HepG2 (cell line): ENCODE measurements around the gene GNG7. TPM values are rescaled to one million over a fixed set of nuclear protein-coding genes. Genes with fewer than 3 reads are reported as not detected.

Experiments
- ATAC-seq: fragments of 200-7000 bp; cut with Tn5 transposase; 3 replicates; pipeline ENCODE4 v1.9.1; 2020; ENCODE audit warnings: mild to moderate bottlenecking, moderate library complexity
- BruUV-seq: library from RNA; stranded (reverse); fragments of 400-500 nt; replicated peaks from 2 replicates; lab custom pipeline; 2021; lab: Mats Ljungman, UMichigan
- CTCF ChIA-PET: fragments of 300-600 bp; formaldehyde crosslinking; extraction: SDS; loops from one replicate; lab custom pipeline; 2021; ENCODE audit warnings: low total read pairs, inconsistent platforms, low intra/inter-chr PET ratio; lab: Yijun Ruan, JAX
- POLR2A ChIA-PET: fragments of 350-600 bp; sonication (Branson Sonifier 250); formaldehyde crosslinking; loops from one replicate; lab custom pipeline; 2020; ENCODE audit warnings: antibody characterized with exemption, inconsistent platforms; lab: Yijun Ruan, JAX
- DNase-seq: peaks from one replicate; pipeline ENCODE4 v3.0.0-alpha.2; 2015; ENCODE audit warnings: low spot score
- FAIRE-seq: peaks from 3 replicates; lab custom pipeline; 2011; peaks lifted over from hg19 to GRCh38; lab: Jason Lieb, UNC
- H2AFZ ChIP-seq: one replicate; pipeline ENCODE4 v1.6.1; 2011; ENCODE audit warnings: low read length, inconsistent platforms
- H3K27ac ChIP-seq: fragments of 300-600 bp; 3 replicates; pipeline ENCODE4 v1.8.0; 2011; ENCODE audit warnings: mixed run types, mild to moderate bottlenecking, mixed read lengths, low read length, inconsistent platforms; ENCODE audit not compliant: insufficient read depth; ENCODE audit errors: extremely low read length
- H3K27me3 ChIP-seq, 2 experiments: fragments of 200-600 bp in 1 of 2; 2 replicates in 1 of 2; 3 replicates in 1 of 2; pipeline versions ENCODE4 v1.6.0 to v1.8.0; 2011; ENCODE audit warnings: low read length in 2 of 2, mild to moderate bottlenecking in 2 of 2, moderate library complexity in 2 of 2, inconsistent platforms in 1 of 2; ENCODE audit not compliant: insufficient read depth in 2 of 2, control insufficient read depth in 1 of 2
- H3K36me3 ChIP-seq, 2 experiments: fragments of 200-600 bp in 1 of 2; replicated peaks in 1 of 2; 2 replicates in 1 of 2; 3 replicates in 1 of 2; pipeline versions ENCODE4 v1.5.1 to v1.8.0; 2011; ENCODE audit warnings: low read length in 2 of 2, inconsistent platforms in 1 of 2; ENCODE audit not compliant: insufficient read depth in 2 of 2, control insufficient read depth in 1 of 2
- H3K4me1 ChIP-seq: 2 replicates; pipeline ENCODE4 v1.5.1; 2012; ENCODE audit warnings: low read length, inconsistent platforms; ENCODE audit not compliant: insufficient read depth
- H3K4me2 ChIP-seq: 2 replicates; pipeline ENCODE4 v1.6.0; 2011; ENCODE audit warnings: low read depth, low read length, inconsistent platforms
- H3K4me3 ChIP-seq, 3 experiments: fragments of 200-600 bp in 1 of 3; sonication (generic), shearing (Covaris generic) in 1 of 3; replicated peaks in 1 of 3; 2 replicates each; pipeline ENCODE4 v1.5.1; 2011 to 2016; ENCODE audit warnings: low read length in 3 of 3, inconsistent platforms in 2 of 3, low read depth in 2 of 3, mild to moderate bottlenecking in 2 of 3, control low read depth in 1 of 3, mixed read lengths in 1 of 3; ENCODE audit not compliant: insufficient read depth in 1 of 3
- H3K79me2 ChIP-seq: one replicate; pipeline ENCODE4 v1.6.1; 2011; ENCODE audit warnings: low read length, inconsistent platforms; ENCODE audit not compliant: insufficient read depth
- H3K9ac ChIP-seq: 2 replicates; pipeline ENCODE4 v1.6.0; 2011; ENCODE audit warnings: mild to moderate bottlenecking, low read depth, low read length, inconsistent platforms; ENCODE audit not compliant: insufficient read depth
- H3K9me3 ChIP-seq: 2 replicates; pipeline ENCODE4 v1.5.1; 2012; ENCODE audit warnings: mild to moderate bottlenecking, low read length
- H4K20me1 ChIP-seq: 2 replicates; pipeline ENCODE4 v1.6.0; 2011; ENCODE audit warnings: inconsistent platforms, mild to moderate bottlenecking, low read length, moderate library complexity; ENCODE audit not compliant: insufficient read depth
- PBX2 ChIP-seq: IDR thresholded peaks from 2 replicates; pipeline ENCODE4 v1.6.1; 2016; ENCODE audit warnings: control low read depth
- POLR2A ChIP-seq, 2 experiments: IDR thresholded peaks; 2 replicates each; pipeline ENCODE4 v1.6.1; 2011; ENCODE audit warnings: low read depth in 2 of 2, low read length in 2 of 2, mild to moderate bottlenecking in 1 of 2, moderate library complexity in 1 of 2; ENCODE audit not compliant: insufficient read depth in 1 of 2
- PPARG ChIP-seq: conservative IDR thresholded peaks from 2 replicates; pipeline ENCODE4 v1.6.1; 2016; ENCODE audit warnings: missing biosample characterization, missing genetic modification reagents
- SMAD3 ChIP-seq: sonication (generic); formaldehyde crosslinking; IDR thresholded peaks from 2 replicates; pipeline ENCODE4 v1.4.0; 2020; ENCODE audit warnings: missing genetic modification reagents
- TFDP2 ChIP-seq: sonication (generic); formaldehyde crosslinking; IDR thresholded peaks from 2 replicates; pipeline ENCODE4 v1.4.0; 2020; ENCODE audit warnings: missing genetic modification reagents
- XBP1 ChIP-seq: sonication (generic); formaldehyde crosslinking; IDR thresholded peaks from 2 replicates; pipeline ENCODE4 v1.5.0; 2020; ENCODE audit warnings: missing genetic modification reagents
- ZMAT3 ChIP-seq: sonication (generic); formaldehyde crosslinking; conservative IDR thresholded peaks from 2 replicates; pipeline ENCODE4 v1.7.0; 2021; ENCODE audit warnings: missing genetic modification reagents
- ZNF121 ChIP-seq: sonication (generic); formaldehyde crosslinking; IDR thresholded peaks from 2 replicates; pipeline ENCODE4 v1.5.0; 2020; ENCODE audit warnings: mild to moderate bottlenecking, missing genetic modification reagents
- ZNF510 ChIP-seq: sonication (generic); formaldehyde crosslinking; IDR thresholded peaks from 2 replicates; pipeline ENCODE4 v1.4.0; 2020; ENCODE audit warnings: low read depth, mild to moderate bottlenecking, missing genetic modification reagents
- ZNF572 ChIP-seq: sonication (generic); formaldehyde crosslinking; IDR thresholded peaks from 2 replicates; pipeline ENCODE4 v1.5.1; 2020; ENCODE audit warnings: mild to moderate bottlenecking, missing genetic modification reagents
- ZNF574 ChIP-seq: sonication (generic); formaldehyde crosslinking; IDR thresholded peaks from 2 replicates; pipeline ENCODE4 v1.4.0; 2020; ENCODE audit warnings: missing genetic modification reagents
- ZNF772 ChIP-seq: sonication (generic); formaldehyde crosslinking; IDR thresholded peaks from 2 replicates; pipeline ENCODE4 v1.5.0; 2020; ENCODE audit warnings: mild to moderate bottlenecking, missing genetic modification reagents
- ZSCAN9 ChIP-seq: IDR thresholded peaks from 2 replicates; pipeline ENCODE4 v1.6.1; 2016; ENCODE audit warnings: borderline replicate concordance
- WGBS: methylation state at CpG from one replicate; pipeline ENCODE4 v1.1.6; 2017; ENCODE audit warnings: low lambda C conversion rate; 5-methylcytosine and 5-hydroxymethylcytosine counted together
- in situ Hi-C: cut with HindIII; loops from 2 replicates; pipeline ENCODE4 v1.10.0; 2017; ENCODE audit warnings: low pct_unique_long_range_greater_than_20kb; ENCODE audit not compliant: extremely low pct_ligation_motif_present
- intact Hi-C: fragments of 100-400 bp; cut with micrococcal nuclease; formaldehyde crosslinking; loops from one replicate; pipeline ENCODE4 v1.10.0; 2022; ENCODE audit not compliant: unreplicated experiment
- polyA plus RNA-seq, 8 experiments: library from polyadenylated mRNA; depleted of rRNA in 3 of 8; stranded (reverse) in 7 of 8; unstranded in 1 of 8; fragments of >200 nt; fragmentation: Illumina TruSeq in 4 of 8; extraction: Trizol in 4 of 8; gene quantifications; 2 replicates each; pipeline versions ENCODE4 v1.2.1 to v1.2.3, GENCODE V29; 2011 to 2016; ENCODE audit warnings: low read depth in 4 of 8, missing spikeins in 1 of 8, mixed read lengths in 1 of 8; ENCODE audit not compliant: insufficient read depth in 1 of 8
- total RNA-seq, 5 experiments: library from RNA; depleted of rRNA; stranded (reverse); fragments of >200 nt; fragmentation: Illumina TruSeq; extraction: Trizol; gene quantifications; 2 replicates each; pipeline ENCODE4 v1.2.3, GENCODE V29; 2016; ENCODE audit warnings: low read depth in 1 of 5

The GNG7 gene
- total and polyA plus RNA-seq, 2 of the 13 experiments (the other 11 are each of a cell fraction or from before 2014, with no cell fraction given): 1.4 to 3.3 TPM

- H3K27ac ChIP-seq: no peak overlapping the region
- WGBS: 19% methylated on average over 5 of the region's 5 CpGs
- POLR2A ChIA-PET: interaction anchor here (0.6 to 1.8 kb wide), 7 partner anchors 37 to 836 kb away, joined by 3 to 8 read pairs (median 3); partner anchors contain the start of genes ATP8B3, SGTA, ZNF555 and ZNF556
- intact Hi-C loops (loop anchor here (1.0 kb wide), 1 partner anchor 101 kb away; no protein-coding TSS in a partner anchor), in situ Hi-C loops (loop anchor here (5.0 kb wide), 1 partner anchor 104 kb away; no protein-coding TSS in a partner anchor)
- no peak overlapping the region for H3K9ac ChIP-seq
- no peaks in the 10 kb centered on the region for H3K79me2 ChIP-seq
- H3K36me3 ChIP-seq: no peaks in the 10 kb centered on the region
- no peaks in the 10 kb centered on the region for H4K20me1 ChIP-seq
- DNase-seq (no peak), ATAC-seq (no peak), FAIRE-seq (no peak)
- H3K27me3 ChIP-seq: no peaks in the 10 kb centered on the region
- no TSS peak for BruUV-seq
- peaks cover 31% of the 10 kb centered on the region for H3K4me1 ChIP-seq
- H3K9me3 ChIP-seq: no peaks in the 10 kb centered on the region
- H2AFZ ChIP-seq: no peak overlapping the region
- no peak overlapping the region for H3K4me3 ChIP-seq
- no peak for TF ChIP-seq ZNF510
- no peak for TF ChIP-seq PPARG
- TF ChIP-seq ZNF121 (CRISPR knock-in tag): peak; percentile 84
- no peak for TF ChIP-seq XBP1
- no peak for TF ChIP-seq ZNF772 (CRISPR knock-in tag)
- CTCF ChIA-PET: interaction anchor here (0.6 to 1.9 kb wide), 4 partner anchors 96 to 239 kb away, joined by 4 to 49 read pairs (median 4); no protein-coding TSS in a partner anchor
- no peak overlapping the region for H3K4me2 ChIP-seq
Measured at GRCh38 chr19:2648099-2648498, 54.4 kb downstream of the GNG7 start.

GRCh38 chr19:2646866-2647535, 55.5 kb downstream of the GNG7 start:
- no TSS peak for BruUV-seq
- ChIA-PET CTCF (no interaction called here), POLR2A (no interaction called here)
- Histone ChIP-seq H3K36me3 (no peaks in the 10 kb centered on the region), H2AFZ (no peak overlapping the region), H3K4me3 (no peak overlapping the region), H3K27ac (no peak overlapping the region), H3K27me3 (no peaks in the 10 kb centered on the region), H3K4me2 (no peak overlapping the region), H3K9me3 (no peaks in the 10 kb centered on the region), H4K20me1 (no peaks in the 10 kb centered on the region), H3K9ac (no peak overlapping the region), H3K79me2 (no peaks in the 10 kb centered on the region), H3K4me1 (peaks cover 40% of the 10 kb centered on the region)
- DNase-seq (no peak), FAIRE-seq (no peak), ATAC-seq (no peak)
- WGBS: 41% methylated on average over 5 of the region's 20 CpGs
- intact Hi-C loops (no loop called here), in situ Hi-C loops (loop anchor here (5.0 kb wide), 1 partner anchor 105 kb away; no protein-coding TSS in a partner anchor)
- TF ChIP-seq XBP1 (no peak), PBX2 (CRISPR knock-in tag) (no peak), POLR2A (IDR thresholded peaks at IDR 0.05; ENCODE audit: insufficient read depth in 1 of 2, low read depth in 2 of 2, low read length in 2 of 2) (no peak), ZMAT3 (no peak), ZNF572 (CRISPR knock-in tag) (no peak), SMAD3 (CRISPR knock-in tag) (no peak), ZNF574 (no peak), TFDP2 (no peak), ZSCAN9 (CRISPR knock-in tag) (no peak)
